ENCODE measurements around the gene GALNT17.

GALNT17 gene

GRCh38 chr7:71402684-71403083 is 270.7 kb downstream of the GALNT17 start:
- H3K4me3 ChIP-seq (ENCODE audit: low read length, poor library complexity, severe bottlenecking) = no peak overlapping the region
- no peaks in the 10 kb centered on the region for H3K36me3 ChIP-seq (ENCODE audit: insufficient read depth, low read length)
- H3K9me3 ChIP-seq (ENCODE audit: insufficient read depth, low read depth, low read length) = no peaks in the 10 kb centered on the region; the same call in 1 of the 2 replicates
- no peaks in the 10 kb centered on the region for H3F3A ChIP-seq (ENCODE audit: low read depth)
- H3K4me1 ChIP-seq (ENCODE audit: insufficient read depth, low read length, poor library complexity, severe bottlenecking) = no peaks in the 10 kb centered on the region
- no peak overlapping the region for H3K9ac ChIP-seq (ENCODE audit: low read depth, low read length, poor library complexity, severe bottlenecking)
- no peaks in the 10 kb centered on the region for H3K9me2 ChIP-seq (replicated peaks; ENCODE audit: low read depth, low read length)
- H3K79me2 ChIP-seq (ENCODE audit: insufficient read depth, low read length) = no peaks in the 10 kb centered on the region
- TF ChIP-seq CTCF (conservative IDR thresholded peaks at IDR 0.05; ENCODE audit: low read length) = no peak
- no peak for TF ChIP-seq EZH2phosphoT487 (IDR thresholded peaks at IDR 0.05; ENCODE audit: borderline replicate concordance)
- H4K20me1 ChIP-seq (ENCODE audit: insufficient read depth, low read length, poor library complexity, severe bottlenecking) = no peaks in the 10 kb centered on the region
- no peaks in the 10 kb centered on the region for H3K27me3 ChIP-seq (ENCODE audit: insufficient read depth, low read length, poor library complexity, severe bottlenecking)
- H2AFZ ChIP-seq (ENCODE audit: low read length) = no peak overlapping the region
- no peak overlapping the region for H3K4me2 ChIP-seq (ENCODE audit: low read depth, low read length, poor library complexity, severe bottlenecking)

- H3K79me2 ChIP-seq (ENCODE audit: insufficient read depth, low read length) = no peaks in the 10 kb centered on the region
- H3F3A ChIP-seq (ENCODE audit: low read depth) = no peaks in the 10 kb centered on the region
- no peak overlapping the region for H3K4me2 ChIP-seq (ENCODE audit: low read depth, low read length, poor library complexity, severe bottlenecking)
- H2AFZ ChIP-seq (ENCODE audit: low read length) = no peak overlapping the region
- no peak overlapping the region for H3K4me3 ChIP-seq (ENCODE audit: low read length, poor library complexity, severe bottlenecking)
- TF ChIP-seq EZH2phosphoT487 (IDR thresholded peaks at IDR 0.05; ENCODE audit: borderline replicate concordance) (no peak), CTCF (conservative IDR thresholded peaks at IDR 0.05; ENCODE audit: low read length) (no peak)
- no peaks in the 10 kb centered on the region for H4K20me1 ChIP-seq (ENCODE audit: insufficient read depth, low read length, poor library complexity, severe bottlenecking)
- no peaks in the 10 kb centered on the region; the same call in 1 of the 2 replicates for H3K9me3 ChIP-seq (ENCODE audit: insufficient read depth, low read depth, low read length)
- H3K9ac ChIP-seq (ENCODE audit: low read depth, low read length, poor library complexity, severe bottlenecking) = no peak overlapping the region
- no peaks in the 10 kb centered on the region for H3K9me2 ChIP-seq (replicated peaks; ENCODE audit: low read depth, low read length)
- H3K4me1 ChIP-seq (ENCODE audit: insufficient read depth, low read length, poor library complexity, severe bottlenecking) = no peaks in the 10 kb centered on the region
- H3K36me3 ChIP-seq (ENCODE audit: insufficient read depth, low read length) = no peaks in the 10 kb centered on the region
- no peaks in the 10 kb centered on the region for H3K27me3 ChIP-seq (ENCODE audit: insufficient read depth, low read length, poor library complexity, severe bottlenecking)
Observed at GRCh38 chr7:71403202-71403946, 271.4 kb downstream of the GALNT17 start.

GRCh38 chr7:71404726-71405345 is 272.9 kb downstream of the GALNT17 start:
- H3K36me3 ChIP-seq (ENCODE audit: insufficient read depth, low read length) = no peaks in the 10 kb centered on the region
- no peaks in the 10 kb centered on the region for H3F3A ChIP-seq (ENCODE audit: low read depth)
- H3K9ac ChIP-seq (ENCODE audit: low read depth, low read length, poor library complexity, severe bottlenecking) = no peak overlapping the region
- no peak overlapping the region for H3K4me2 ChIP-seq (ENCODE audit: low read depth, low read length, poor library complexity, severe bottlenecking)
- H3K4me1 ChIP-seq (ENCODE audit: insufficient read depth, low read length, poor library complexity, severe bottlenecking) = no peaks in the 10 kb centered on the region
- TF ChIP-seq CTCF (conservative IDR thresholded peaks at IDR 0.05; ENCODE audit: low read length) (no peak), EZH2phosphoT487 (IDR thresholded peaks at IDR 0.05; ENCODE audit: borderline replicate concordance) (no peak)
- no peaks in the 10 kb centered on the region for H3K9me2 ChIP-seq (replicated peaks; ENCODE audit: low read depth, low read length)
- H2AFZ ChIP-seq (ENCODE audit: low read length) = no peak overlapping the region
- no peak overlapping the region for H3K4me3 ChIP-seq (ENCODE audit: low read length, poor library complexity, severe bottlenecking)
- no peaks in the 10 kb centered on the region for H3K27me3 ChIP-seq (ENCODE audit: insufficient read depth, low read length, poor library complexity, severe bottlenecking)
- H3K9me3 ChIP-seq (ENCODE audit: insufficient read depth, low read depth, low read length) = no peaks in the 10 kb centered on the region; the same call in 1 of the 2 replicates
- no peaks in the 10 kb centered on the region for H4K20me1 ChIP-seq (ENCODE audit: insufficient read depth, low read length, poor library complexity, severe bottlenecking)
- no peaks in the 10 kb centered on the region for H3K79me2 ChIP-seq (ENCODE audit: insufficient read depth, low read length)

Measured in Loucy (cell line).